Measurements from ENCODE around the gene BHMT.
A peak's percentile ranks its signal among the peaks of the same experiment; 100 is the strongest.
"Not testable (repeated sequence)": the region's sequence is repeated elsewhere in the genome, so short reads cannot be mapped to it uniquely, and the experiment has no call there.

BHMT gene

GRCh38 chr5:79111960-79112702, 522 bp downstream of the BHMT start:
- no peak for DNase-seq (ENCODE audit: low read depth in 2 of 2)

DNA sequence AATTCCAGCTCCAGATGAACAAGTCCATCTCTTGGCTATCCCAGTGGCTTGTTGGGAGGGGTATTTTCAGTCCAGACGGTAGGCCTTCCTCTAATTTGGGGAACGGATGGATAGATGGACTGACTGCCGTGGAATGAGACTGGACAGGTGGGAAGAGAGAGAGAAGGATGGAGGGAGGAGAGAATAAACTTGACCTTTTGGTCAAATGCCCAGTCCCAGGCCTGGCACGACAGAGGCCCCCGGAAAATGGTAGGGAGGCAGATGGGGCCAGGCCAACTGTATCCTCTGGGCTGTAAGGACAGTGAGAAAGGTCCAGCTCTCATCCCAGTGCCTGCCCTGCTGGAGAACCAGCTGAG, 1.1 kb downstream of the BHMT start:
- DNase-seq (ENCODE audit: low read depth in 2 of 2) = no peak

- DNase-seq (ENCODE audit: low read depth in 2 of 2) = no peak
Observed at GRCh38 chr5:79119486-79119885, 7.9 kb downstream of the BHMT start.

DNA sequence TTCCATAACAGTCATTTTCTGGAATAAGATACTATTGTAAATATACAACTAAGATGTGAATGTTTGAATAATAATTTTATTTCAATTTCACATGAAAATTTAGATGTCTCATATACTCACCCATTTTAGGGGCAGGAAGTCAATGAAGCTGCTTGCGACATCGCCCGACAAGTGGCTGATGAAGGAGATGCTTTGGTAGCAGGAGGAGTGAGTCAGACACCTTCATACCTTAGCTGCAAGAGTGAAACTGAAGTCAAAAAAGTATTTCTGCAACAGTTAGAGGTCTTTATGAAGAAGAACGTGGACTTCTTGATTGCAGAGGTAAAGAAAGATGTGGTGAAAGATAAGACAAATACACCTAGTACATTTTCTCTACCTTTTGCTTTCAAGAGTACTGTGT, 8.6 kb downstream of the BHMT start:
- no peak for DNase-seq (ENCODE audit: low read depth in 2 of 2)

DNA sequence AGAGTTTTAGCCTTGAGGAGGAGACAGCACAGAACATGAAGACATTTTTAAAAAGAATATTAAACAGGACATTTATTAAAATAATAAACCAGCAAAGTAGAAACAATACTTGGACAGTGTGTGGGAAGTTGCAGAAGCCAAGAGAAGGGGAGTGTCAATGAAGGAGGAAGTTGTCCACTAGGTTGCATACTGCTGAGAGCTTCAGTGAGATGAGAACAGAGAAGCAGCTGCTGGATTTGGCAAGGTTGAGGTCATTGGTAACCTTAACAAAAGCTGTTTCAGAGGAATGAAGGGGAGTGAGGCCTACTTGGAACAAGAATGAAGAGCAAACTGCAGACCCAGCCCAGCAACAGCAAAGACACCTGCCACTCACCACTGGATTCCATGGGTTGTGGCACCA, 11.4 kb downstream of the BHMT start:
- no peak for DNase-seq (ENCODE audit: low read depth in 2 of 2)

- DNase-seq (ENCODE audit: low read depth in 2 of 2) = no peak
Observed at GRCh38 chr5:79124607-79125006, 13.0 kb downstream of the BHMT start.

DNA sequence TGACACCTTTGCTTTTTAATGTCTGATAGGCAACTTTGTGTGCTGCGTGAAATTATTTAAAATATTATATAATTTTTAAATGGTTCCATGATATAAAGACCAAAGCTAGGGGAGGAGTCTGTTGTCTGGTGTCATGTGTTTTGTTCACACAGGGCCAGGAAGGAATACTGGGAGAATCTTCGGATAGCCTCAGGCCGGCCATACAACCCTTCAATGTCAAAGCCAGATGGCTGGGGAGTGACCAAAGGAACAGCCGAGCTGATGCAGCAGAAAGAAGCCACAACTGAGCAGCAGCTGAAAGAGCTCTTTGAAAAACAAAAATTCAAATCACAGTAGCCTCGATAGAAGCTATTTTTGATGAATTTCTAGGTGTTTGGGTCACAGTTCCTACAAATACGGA, 19.2 kb downstream of the BHMT start:
- DNase-seq (ENCODE audit: low read depth in 2 of 2) = no peak

DNA sequence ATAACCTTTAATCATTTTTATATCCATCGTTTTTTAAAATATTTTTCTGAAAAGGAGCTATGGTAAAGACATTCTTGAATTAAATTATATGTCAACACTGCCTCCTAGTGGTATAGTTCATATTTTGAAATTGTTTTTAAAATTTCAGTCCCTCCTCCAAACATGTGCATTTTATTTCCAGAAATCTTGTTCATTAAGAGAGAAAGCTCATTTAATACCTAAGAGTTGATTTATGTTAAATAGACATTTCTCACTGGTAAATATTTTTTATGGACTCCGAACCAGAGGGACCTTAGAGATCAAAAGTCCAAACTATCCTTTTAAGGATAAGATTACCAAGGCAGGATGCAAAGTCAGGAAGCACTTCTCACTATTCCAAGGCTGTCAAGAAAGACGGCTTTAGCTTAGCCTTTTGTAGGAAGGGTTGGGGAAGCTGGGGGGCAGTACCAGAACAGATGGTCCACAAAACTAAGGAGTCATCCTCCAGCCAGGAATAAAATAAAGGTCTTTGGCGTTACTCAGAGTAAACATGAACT, 21.6 kb downstream of the BHMT start:
- DNase-seq (ENCODE audit: low read depth in 2 of 2) = no peak

DNA sequence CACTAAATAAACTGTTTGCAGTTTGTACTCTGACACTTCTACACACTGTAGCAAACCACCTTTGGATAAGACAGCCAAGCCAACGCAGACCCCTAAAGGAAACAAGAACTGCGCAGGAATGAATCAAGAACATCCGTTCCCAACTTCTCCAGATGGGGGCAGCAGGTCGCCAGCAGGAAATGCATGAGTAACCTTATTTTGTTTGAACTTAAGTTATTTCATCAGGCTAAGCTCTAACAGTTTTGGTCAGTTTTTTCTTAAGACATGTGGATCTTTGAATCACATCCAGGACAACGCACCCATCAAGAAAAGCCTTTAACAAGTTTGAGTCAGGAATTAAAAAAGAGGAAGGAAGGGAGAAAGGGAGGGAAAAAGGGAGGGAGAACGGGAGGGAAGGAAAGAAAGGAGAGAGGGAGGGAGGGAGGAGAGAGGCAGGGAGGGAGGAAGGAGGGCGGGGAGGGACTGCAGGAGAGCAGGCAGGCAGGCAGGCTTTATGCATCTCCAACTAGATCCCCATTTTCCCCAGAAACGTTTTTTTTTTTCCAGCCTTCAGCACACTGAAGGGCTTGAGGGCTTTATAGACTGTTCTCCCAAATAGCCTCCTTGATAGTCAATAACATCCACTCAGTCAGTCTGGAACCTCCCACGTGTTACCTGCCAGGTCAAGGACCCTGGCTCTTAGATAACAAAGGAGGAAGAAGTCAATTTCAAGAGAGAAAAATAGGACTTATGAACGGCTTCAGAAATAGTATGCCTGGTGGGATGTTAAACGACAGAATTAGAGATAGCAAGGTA, 22.2 kb downstream of the BHMT start:
- peak; percentile 12 to 67 for DNase-seq (ENCODE audit: low read depth in 2 of 2)

DNA sequence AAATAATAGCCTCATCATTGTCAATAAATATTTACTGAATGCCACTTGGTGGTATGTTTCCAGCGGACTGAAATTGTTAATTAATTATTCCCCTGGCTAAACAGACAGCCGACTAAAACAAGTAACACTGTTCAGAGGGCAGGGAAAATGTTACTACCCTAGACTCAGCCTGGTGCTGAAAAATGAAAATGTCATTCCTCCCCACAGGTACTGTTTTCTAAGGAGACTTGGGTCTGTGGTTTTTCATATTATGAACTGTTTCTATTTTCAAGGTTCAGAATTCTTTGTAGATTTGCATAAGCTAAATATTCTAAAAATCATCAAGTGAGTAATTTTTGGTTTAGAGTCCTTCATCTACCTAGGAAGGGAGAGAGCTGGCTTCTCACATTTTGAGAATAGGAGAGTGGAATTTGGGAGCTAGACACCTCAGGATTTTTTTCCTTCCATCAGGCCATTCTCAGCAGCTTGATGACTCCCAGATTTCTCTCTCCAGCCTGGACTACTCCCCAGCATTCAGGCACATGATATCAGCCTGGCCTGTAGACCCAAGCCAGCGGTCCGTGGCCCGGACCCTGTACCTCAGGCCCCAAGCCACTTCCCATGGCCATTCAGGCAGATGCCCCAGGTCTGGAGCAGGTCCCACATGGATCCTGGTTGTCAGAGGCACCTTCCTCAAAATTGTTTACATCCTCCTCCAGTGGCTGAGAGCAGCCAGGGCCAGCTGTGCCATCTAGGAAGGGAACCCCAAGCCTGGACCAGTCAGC, 24.4 kb downstream of the BHMT start:
- DNase-seq (ENCODE audit: low read depth in 2 of 2) = no peak

- no peak for DNase-seq (ENCODE audit: low read depth in 2 of 2)
Observed at GRCh38 chr5:79136618-79137017, 25.0 kb downstream of the BHMT start.

DNA sequence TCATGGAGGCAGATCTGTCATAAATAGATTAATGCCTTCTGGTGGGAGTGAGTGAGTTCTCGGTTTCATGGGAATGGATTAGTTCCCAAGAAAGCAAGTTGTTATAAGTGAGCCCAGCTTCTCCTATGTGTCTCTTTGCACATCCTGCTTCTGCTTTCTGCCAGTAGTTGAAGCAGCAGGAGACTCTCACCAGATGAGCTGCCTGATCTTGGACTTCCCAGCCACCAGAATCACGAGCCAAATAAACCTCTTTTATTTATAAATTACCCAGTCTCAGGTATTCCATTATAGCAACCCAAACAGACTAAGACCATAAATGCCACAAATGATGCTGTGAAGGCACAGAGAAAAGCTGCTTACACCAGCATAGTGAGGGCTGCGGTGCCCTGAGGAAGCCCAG, 28.9 kb downstream of the BHMT start:
- DNase-seq (ENCODE audit: low read depth in 2 of 2) = no peak

DNA sequence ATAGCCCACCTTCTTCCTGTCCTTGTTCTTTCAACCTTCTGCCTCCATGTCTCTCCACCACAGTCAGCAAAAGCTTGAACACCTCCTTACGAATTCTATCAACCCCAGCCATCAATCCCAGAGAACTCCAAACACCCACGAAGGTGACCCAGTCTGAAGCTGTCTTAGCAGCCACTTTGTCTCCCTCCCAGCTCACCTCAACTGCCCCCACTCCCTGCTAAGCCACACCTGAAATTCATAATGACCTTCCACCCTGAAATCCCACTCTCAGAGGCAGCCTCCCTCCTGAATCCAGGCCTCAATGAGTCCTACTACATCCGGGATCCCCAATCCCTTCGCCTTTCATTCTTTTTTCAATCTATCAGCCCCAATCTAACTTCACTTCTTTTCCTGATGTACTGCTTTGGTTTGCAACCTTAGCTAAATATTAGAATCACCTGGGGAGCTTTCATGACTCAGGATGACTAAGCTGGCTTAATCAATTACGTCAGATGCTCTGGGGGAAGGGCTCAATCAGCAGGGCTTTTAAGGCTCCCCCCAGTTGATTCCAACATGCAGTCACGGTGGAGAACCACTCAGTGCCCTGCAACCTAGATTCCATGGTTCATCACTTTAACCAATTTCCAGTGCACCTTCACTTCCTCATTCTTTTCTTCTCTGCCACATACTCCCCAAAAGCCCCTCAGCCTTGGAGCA, 32.2 kb downstream of the BHMT start:
- DNase-seq (ENCODE audit: low read depth in 2 of 2) = no peak

- no peak for DNase-seq (ENCODE audit: low read depth in 2 of 2)
Observed at GRCh38 chr5:79147076-79147475, 35.5 kb downstream of the BHMT start.

DNA sequence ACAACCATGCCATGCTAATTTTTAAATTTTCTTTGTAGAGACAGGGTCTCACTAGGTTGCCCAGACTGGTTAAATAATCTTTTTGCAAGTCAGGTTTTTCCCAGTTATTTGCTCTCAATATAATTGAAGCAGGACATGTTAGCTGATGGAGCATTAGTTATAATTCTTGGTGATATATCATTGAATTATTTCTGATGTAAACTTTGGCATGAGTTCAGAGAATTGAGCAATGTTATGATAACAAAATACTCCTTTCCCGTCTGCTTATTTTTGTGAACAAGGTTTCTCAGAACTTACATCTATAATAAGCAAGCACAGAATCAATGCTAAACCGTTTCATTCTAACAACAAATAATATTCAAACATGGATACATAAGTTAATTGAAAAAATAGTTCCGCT, 37.8 kb downstream of the BHMT start:
- no peak for DNase-seq (ENCODE audit: low read depth in 2 of 2)

GRCh38 chr5:79151942-79152671, 40.5 kb downstream of the BHMT start:
- DNase-seq (ENCODE audit: low read depth in 2 of 2) = no peak

DNA sequence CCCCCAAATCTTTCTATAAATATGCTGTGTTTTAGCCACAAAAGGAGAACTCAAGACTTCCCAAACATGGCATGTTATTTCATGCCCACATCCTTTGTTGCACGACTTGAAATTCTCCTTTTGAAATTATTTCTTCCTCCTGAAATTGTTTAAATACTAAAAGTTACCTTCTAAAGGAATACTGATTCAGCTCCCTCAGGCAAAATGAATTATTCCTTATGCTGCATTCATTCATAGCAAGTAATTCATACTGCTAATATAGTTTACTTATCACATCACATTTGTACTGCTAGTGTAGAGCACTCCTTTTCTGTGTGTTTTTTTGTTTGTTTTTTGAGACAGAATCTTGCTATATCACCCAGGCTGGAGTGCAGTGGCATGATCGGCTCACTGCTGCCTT, 45.7 kb downstream of the BHMT start:
- DNase-seq (ENCODE audit: low read depth in 2 of 2) = no peak

DNA sequence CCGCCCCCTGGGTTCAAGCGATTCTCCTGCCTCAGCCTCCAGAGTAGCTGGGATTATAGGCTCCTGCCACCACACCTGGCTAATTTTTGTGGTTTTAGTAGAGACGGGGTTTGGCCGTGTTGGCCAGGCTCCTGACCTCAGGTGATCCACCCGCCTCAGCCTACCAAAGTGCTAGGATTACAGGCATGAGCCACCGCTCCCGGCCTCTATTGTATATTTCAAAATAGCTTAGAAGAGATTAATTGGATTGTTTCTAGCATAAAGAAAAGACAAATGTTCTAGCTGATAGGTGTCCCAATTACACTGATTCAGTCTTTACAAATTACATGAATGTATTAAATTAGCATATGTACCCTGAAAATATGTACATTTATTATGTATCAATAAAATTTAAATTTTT, 50.0 kb downstream of the BHMT start:
- DNase-seq (ENCODE audit: low read depth in 2 of 2) = not testable (repeated sequence)

GRCh38 chr5:79168031-79168430, 56.4 kb downstream of the BHMT start:
- no peak for DNase-seq (ENCODE audit: low read depth in 2 of 2)

- no peak for DNase-seq (ENCODE audit: low read depth in 2 of 2)
Observed at GRCh38 chr5:79170661-79171060, 59.1 kb downstream of the BHMT start.

DNA sequence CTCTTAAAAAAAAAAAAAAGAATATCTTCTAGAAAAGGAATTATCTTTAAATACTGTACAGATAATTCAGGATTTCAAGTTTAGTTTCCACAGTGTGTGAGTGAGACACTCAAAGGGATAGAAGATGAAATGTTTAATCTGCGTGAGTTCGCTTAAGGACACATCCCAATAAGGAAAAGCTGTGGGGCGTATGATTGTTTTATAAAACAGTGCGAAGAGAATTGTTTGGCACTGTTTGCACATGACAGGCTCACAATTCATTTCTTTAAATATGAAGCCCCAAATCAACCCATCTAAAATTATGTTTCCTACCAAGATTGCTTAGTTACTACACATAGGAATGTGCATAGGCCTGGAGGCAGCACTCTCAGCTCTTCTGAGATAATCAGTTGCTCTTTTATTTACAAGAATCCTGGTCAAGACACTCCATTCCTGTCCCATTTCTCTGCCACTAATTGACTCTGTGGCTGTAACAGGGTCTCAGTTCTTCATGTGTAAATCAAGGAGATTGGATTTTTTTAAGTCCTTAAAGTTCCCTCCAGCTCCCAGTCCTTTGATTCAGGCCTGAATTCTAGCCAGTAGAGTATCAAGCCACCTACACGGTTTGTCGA, 60.1 kb downstream of the BHMT start:
- DNase-seq (ENCODE audit: low read depth in 2 of 2) = no peak

Data from stimulated activated CD4-positive, alpha-beta T cell treated with anti-CD3 and anti-CD28 coated beads, Interleukin-12 subunit alpha, Interleukin-12 subunit beta, amount 100 ng/mL, for 24 hours (primary cell).